D721Med (cell line): ENCODE measurements around the gene NT5C2.

Experiments
- DNase-seq: peaks from one replicate; pipeline ENCODE4 v3.0.0; 2011; ENCODE audit warnings: low spot score; ENCODE audit not compliant: insufficient read length
- FAIRE-seq: peaks from 2 replicates; lab custom pipeline; 2011; peaks lifted over from hg19 to GRCh38; lab: Jason Lieb, UNC
- CTCF ChIP-seq: IDR thresholded peaks from 2 replicates; pipeline ENCODE4 v1.5.1; 2012; ENCODE audit warnings: mild to moderate bottlenecking, control low read depth; ENCODE audit not compliant: insufficient read depth; ENCODE audit errors: missing control alignments

The NT5C2 gene

DNA sequence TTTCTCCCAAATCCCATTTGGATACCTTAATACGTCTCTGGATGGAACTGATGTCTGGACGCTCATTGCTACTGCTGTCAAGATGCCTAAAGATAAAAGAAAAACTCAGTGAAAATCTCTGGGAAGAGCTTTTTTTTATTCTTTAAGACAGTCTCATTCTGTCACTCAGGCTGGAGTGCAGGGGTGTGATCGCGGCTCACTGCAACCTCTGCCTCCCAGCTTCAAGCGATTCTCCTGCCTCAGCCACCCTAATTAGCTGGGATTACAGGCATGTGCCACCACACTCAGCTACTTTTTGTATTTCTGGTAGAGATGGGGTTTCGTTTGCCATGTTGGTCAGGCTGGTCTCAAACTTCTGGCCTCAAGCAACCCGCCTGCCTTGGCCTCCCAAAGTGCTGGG is 102.2 kb downstream of the NT5C2 start:
- TF ChIP-seq CTCF, result no peak
- FAIRE-seq (no peak), DNase-seq (no peak)

DNA sequence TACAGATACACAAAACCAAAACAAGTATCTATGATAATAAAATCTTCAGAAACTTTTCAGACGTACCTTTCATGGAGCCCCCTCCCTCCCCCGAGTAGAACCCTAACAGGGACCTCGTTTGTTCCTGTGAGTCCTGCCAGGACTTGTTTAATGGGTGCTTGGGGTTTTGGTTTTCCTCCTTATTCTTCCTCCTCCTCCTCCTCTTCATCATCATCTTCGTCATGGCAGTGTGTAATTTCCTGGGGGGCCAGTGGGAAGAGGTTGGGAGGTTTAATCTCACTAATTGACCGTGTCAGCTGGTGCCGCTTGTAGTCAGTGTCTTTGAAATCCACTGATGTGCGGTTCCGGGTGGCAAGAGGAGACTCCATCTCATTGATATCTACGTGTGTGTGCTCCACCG is 103.6 kb downstream of the NT5C2 start:
- DNase-seq (no peak), FAIRE-seq (no peak)
- no peak for TF ChIP-seq CTCF

GRCh38 chr10:103086799-103087198 is 106.3 kb downstream of the NT5C2 start:
- FAIRE-seq (no peak), DNase-seq (no peak)
- TF ChIP-seq CTCF, result no peak

- TF ChIP-seq CTCF, result no peak
- FAIRE-seq (no peak), DNase-seq (no peak)
Measured at GRCh38 chr10:103086261-103086660, 106.8 kb downstream of the NT5C2 start.

GRCh38 chr10:103083977-103084320 is 109.1 kb downstream of the NT5C2 start:
- FAIRE-seq (no peak), DNase-seq (no peak)
- no peak for TF ChIP-seq CTCF

GRCh38 chr10:103083266-103083976 is 109.7 kb downstream of the NT5C2 start:
- no peak for TF ChIP-seq CTCF
- no peak for FAIRE-seq
- no peak for DNase-seq

DNA sequence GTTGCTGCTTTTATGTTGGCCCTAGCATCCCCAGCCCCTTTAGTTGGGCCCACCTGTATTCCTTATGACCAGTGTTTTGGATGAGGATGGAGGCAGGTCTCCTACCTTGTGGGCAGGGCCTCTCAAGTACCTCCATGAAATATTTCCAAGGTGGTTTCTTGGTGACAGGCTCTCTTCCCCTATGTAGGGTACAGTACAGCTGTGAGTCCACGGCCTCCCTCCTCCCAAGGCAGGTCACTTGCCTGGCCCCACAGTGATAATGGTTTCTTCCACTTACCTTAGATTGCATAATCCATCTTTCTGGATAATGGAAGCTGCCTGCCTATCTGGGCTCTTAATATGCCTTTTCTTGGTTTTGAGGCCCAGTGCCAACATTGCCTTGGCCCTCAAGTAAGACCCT is 110.4 kb downstream of the NT5C2 start:
- DNase-seq, result no peak
- TF ChIP-seq CTCF, result no peak
- no peak for FAIRE-seq
